Measurements from ENCODE around the gene CCR8. TPM values are rescaled to one million over a fixed set of nuclear protein-coding genes. Genes with fewer than 3 reads are reported as not detected.
"Not testable (repeated sequence)": the region's sequence is repeated elsewhere in the genome, so short reads cannot be mapped to it uniquely, and the experiment has no call there.

CCR8 gene
- total RNA-seq, 1 donor from 2014 or later: not detected

DNA sequence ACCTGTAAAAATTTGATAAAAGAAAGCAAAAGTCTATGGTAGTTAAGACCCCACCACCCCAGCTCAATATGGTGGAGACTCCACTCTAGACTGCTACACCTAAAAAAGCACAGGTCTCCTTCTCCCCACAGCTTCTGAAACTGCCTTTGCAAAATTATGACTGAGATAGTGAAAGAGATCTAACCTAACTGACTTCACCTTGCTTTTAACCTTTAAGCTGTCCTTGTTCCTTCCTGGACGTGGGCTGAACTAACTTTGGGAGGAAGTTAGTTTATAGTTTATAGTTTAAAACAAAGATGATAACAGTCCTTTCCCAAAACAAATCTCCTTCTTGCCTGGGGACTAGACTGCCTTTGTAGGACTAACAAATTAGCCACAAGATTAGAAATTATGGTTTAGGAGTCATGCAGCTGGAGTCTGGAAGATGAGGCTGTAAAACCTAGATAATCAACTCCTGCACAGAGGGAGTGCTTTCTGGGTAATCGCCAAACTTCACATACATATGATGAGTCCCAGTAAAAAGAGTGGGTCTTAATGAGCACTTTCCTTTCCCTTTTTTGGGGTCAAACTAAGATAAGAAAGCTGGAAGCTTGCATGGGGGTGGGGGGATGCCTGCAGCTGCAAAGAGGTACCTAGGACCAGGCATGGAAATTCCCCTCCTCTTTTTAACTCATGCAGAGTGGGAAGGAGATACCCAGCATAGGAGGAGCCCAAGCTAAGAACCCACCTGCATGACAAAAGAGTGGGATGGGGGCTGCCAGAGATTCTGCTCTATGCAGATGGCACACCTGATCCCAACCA lies 17.5 kb downstream of the CCR8 start:
- TF ChIP-seq, protein P1, sequence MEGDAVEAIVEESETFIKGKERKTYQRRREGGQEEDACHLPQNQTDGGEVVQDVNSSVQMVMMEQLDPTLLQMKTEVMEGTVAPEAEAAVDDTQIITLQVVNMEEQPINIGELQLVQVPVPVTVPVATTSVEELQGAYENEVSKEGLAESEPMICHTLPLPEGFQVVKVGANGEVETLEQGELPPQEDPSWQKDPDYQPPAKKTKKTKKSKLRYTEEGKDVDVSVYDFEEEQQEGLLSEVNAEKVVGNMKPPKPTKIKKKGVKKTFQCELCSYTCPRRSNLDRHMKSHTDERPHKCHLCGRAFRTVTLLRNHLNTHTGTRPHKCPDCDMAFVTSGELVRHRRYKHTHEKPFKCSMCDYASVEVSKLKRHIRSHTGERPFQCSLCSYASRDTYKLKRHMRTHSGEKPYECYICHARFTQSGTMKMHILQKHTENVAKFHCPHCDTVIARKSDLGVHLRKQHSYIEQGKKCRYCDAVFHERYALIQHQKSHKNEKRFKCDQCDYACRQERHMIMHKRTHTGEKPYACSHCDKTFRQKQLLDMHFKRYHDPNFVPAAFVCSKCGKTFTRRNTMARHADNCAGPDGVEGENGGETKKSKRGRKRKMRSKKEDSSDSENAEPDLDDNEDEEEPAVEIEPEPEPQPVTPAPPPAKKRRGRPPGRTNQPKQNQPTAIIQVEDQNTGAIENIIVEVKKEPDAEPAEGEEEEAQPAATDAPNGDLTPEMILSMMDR (IDR thresholded peaks at IDR 0.05; ENCODE audit: partially characterized antibody, unreplicated experiment): no peak
- Mint-ChIP-seq H3K4me3 (ENCODE audit: unreplicated experiment) (no peak overlapping the region), H3K27ac (ENCODE audit: unreplicated experiment) (no peak overlapping the region), H3K27me3 (ENCODE audit: unreplicated experiment) (no peaks in the 10 kb centered on the region), H3K9me3 (ENCODE audit: unreplicated experiment) (no peaks in the 10 kb centered on the region), H3K4me1 (ENCODE audit: low read depth, unreplicated experiment) (no peaks in the 10 kb centered on the region), H3K36me3 (ENCODE audit: unreplicated experiment) (no peaks in the 10 kb centered on the region)
- no peak for DNase-seq

DNA sequence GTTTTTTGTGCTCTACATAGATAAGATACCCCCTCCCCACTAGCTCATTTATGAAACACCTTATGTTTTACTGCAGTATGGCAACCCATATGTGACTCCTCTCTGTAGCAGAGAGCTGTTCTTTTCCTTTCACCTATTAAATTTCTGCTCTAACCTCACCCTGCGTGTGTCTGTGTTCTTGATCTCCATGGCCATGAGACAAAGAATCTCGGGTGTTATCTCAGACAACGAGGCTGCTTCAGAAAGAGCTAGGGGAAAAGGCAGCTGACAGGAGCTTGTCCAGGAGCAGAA lies 18.0 kb downstream of the CCR8 start:
- Mint-ChIP-seq H3K4me3 (ENCODE audit: unreplicated experiment) (no peak overlapping the region), H3K36me3 (ENCODE audit: unreplicated experiment) (no peaks in the 10 kb centered on the region), H3K4me1 (ENCODE audit: low read depth, unreplicated experiment) (no peaks in the 10 kb centered on the region), H3K27me3 (ENCODE audit: unreplicated experiment) (no peaks in the 10 kb centered on the region), H3K27ac (ENCODE audit: unreplicated experiment) (no peak overlapping the region), H3K9me3 (ENCODE audit: unreplicated experiment) (no peaks in the 10 kb centered on the region)
- TF ChIP-seq, protein P1 (IDR thresholded peaks at IDR 0.05; ENCODE audit: partially characterized antibody, unreplicated experiment): no peak
- no peak for DNase-seq

DNA sequence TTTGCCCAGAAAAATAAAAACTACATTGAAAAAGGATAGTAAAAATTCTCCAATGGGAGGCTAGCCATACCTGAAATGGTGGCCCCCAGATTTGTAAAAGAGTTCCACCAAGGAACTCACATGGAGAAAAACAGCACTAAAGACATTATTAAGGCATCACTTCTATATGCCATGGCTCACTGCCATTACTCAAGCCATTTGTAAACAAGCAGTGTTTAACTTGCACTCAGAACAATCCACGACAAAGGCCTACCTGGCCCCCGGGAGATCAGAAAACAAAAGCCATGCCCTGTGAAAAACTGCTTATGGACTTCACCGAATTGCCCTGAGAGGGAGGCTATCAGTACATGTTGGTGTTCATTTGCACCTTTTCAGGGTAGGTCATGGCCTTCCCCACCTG lies 19.6 kb downstream of the CCR8 start:
- no peaks in the 10 kb centered on the region for H3K9me3 Mint-ChIP-seq (ENCODE audit: unreplicated experiment)
- H3K4me1 Mint-ChIP-seq (ENCODE audit: low read depth, unreplicated experiment): no peaks in the 10 kb centered on the region
- no peak overlapping the region for H3K27ac Mint-ChIP-seq (ENCODE audit: unreplicated experiment)
- no peaks in the 10 kb centered on the region for H3K36me3 Mint-ChIP-seq (ENCODE audit: unreplicated experiment)
- no peaks in the 10 kb centered on the region for H3K27me3 Mint-ChIP-seq (ENCODE audit: unreplicated experiment)
- no peak overlapping the region for H3K4me3 Mint-ChIP-seq (ENCODE audit: unreplicated experiment)
- TF ChIP-seq, protein P1 (IDR thresholded peaks at IDR 0.05; ENCODE audit: partially characterized antibody, unreplicated experiment): no peak
- no peak for DNase-seq

GRCh38 chr3:39350714-39351113 lies 21.2 kb downstream of the CCR8 start:
- no peaks in the 10 kb centered on the region for H3K27me3 Mint-ChIP-seq (ENCODE audit: unreplicated experiment)

GRCh38 chr3:39351134-39351533 lies 21.6 kb downstream of the CCR8 start:
- H3K9me3 Mint-ChIP-seq (ENCODE audit: unreplicated experiment); H3K4me1 Mint-ChIP-seq (ENCODE audit: low read depth, unreplicated experiment); H3K36me3 Mint-ChIP-seq (ENCODE audit: unreplicated experiment); H3K4me3 Mint-ChIP-seq (ENCODE audit: unreplicated experiment); H3K27me3 Mint-ChIP-seq (ENCODE audit: unreplicated experiment); DNase-seq; H3K27ac Mint-ChIP-seq (ENCODE audit: unreplicated experiment): not testable (repeated sequence)

More at GRCh38 chr3:39350714-39351113, 21.2 kb downstream of the CCR8 start:
- DNase-seq: no peak
- Mint-ChIP-seq H3K36me3 (ENCODE audit: unreplicated experiment) (no peaks in the 10 kb centered on the region), H3K4me3 (ENCODE audit: unreplicated experiment) (no peak overlapping the region), H3K9me3 (ENCODE audit: unreplicated experiment) (no peaks in the 10 kb centered on the region), H3K27ac (ENCODE audit: unreplicated experiment) (no peak overlapping the region), H3K4me1 (ENCODE audit: low read depth, unreplicated experiment) (no peaks in the 10 kb centered on the region)
- TF ChIP-seq, protein P1 (IDR thresholded peaks at IDR 0.05; ENCODE audit: partially characterized antibody, unreplicated experiment): no peak

DNA sequence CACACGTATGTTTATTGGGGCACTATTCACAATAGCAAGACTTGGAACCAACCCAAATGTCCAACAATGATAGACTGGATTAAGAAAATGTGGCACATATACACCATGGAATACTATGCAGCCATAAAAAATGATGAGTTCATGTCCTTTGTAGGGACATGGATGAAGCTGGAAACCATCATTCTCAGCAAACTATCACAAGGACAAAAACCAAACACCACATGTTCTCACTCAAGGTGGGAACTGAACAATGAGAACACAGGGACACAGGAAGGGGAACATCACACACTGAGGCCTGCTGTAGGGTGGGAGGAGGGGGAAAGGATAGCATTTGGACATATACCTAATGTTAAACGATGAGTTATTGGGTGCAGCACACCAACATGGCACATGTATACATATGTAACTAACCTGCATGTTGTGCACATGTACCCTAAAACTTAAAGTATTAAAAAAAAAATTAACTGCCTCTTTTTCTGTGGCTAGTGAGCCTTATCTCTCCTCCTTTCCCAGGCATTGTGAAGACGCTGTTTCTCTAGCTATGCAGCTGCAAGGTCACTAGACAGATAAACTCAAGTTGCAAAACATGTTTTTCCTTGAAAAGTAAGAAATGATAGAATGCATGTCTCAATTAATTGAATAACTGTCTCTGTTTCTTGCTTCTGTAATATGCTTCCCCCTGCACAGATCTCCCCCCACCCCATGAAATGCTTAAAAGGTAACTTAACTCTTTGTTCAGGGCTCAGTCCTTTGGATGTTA lies 23.8 kb downstream of the CCR8 start:
- not testable (repeated sequence) for H3K4me3 Mint-ChIP-seq (ENCODE audit: unreplicated experiment); H3K4me1 Mint-ChIP-seq (ENCODE audit: low read depth, unreplicated experiment); H3K9me3 Mint-ChIP-seq (ENCODE audit: unreplicated experiment); H3K27ac Mint-ChIP-seq (ENCODE audit: unreplicated experiment); DNase-seq; H3K36me3 Mint-ChIP-seq (ENCODE audit: unreplicated experiment); H3K27me3 Mint-ChIP-seq (ENCODE audit: unreplicated experiment)

Data from glutamatergic neuron (in vitro differentiated cells).